GM21717 (cell line): ENCODE data around the gene ACSS1.

Experiments used
- ATAC-seq: cut with Tn5 transposase; IDR thresholded peaks from one replicate; pipeline ENCODE4 v1.9.1; 2021; ENCODE audit warnings: mild to moderate bottlenecking, moderate library complexity; ENCODE audit not compliant: unreplicated experiment

ACSS1 gene

GRCh38 chr20:25079171-25079570, 21.2 kb upstream of the ACSS1 start:
- no peak for ATAC-seq

GRCh38 chr20:25078662-25079061, 20.7 kb upstream of the ACSS1 start:
- no peak for ATAC-seq

DNA sequence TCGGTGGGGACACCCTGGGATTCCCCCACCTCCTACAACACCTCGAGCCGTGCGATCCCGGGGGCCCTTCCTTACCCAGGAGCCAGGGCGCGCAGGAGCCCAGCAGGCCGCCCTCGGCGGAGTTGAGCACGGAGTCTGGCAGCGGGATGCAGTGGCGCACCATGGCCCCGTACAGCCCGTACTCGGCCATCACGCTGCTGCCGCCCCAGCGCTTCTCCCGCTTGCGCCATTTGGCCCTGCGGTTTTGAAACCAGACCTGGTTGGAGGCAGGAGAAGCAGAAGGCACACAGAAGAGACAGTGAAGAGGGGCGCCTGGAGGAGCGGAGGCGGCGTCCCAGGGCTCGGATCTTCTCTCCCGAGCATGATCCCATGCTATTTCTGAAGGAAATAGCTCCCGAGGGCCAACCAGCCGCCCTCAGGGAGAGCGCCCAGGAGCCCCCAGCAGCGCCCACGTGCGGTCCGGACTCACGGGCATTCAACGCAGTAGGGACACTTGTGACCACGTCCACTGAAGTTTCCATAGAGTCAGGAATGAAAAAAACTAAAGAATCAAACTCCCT, 19.8 kb upstream of the ACSS1 start:
- no peak for ATAC-seq

DNA sequence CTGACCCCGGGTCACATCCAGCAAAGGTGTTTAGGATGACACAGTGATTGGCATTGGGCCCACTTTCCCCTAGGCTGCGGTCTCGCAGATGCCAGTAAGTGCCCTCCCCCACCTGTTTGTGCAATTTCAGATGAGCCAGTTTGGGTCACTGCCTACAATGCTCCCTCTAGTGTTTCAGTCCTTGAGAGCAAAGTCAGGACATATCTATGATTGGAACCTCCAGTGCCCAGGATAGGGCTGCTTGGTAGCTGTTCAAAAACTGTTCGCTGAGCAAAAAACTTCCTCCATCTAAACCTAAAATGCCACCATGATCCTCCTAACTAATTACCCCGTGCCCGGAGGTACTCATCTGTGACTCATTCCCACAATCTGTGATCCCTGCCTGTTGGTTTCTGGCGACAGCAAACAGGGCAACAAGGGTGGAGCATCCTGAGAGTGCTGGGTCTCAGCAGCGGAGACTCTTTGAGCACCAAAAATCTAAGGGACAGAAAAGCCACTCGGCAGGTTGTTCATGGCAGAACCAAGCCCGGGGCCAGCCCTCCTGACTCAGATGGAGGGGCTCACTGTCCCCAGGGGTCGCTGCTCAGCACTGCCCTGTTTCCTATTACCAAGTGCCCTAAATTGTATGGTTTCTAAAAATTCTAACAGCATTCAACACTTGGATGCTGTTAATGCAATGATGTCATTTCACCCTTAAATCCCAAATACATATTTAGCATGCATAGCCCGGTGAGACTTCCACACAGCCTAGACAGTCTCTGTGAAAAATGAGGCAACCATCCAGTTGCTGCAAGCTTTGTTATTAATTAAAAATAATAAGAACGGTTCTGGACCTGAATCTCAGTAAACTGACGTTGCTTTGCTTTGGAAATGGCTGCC, 19.0 kb upstream of the ACSS1 start:
- no peak for ATAC-seq

DNA sequence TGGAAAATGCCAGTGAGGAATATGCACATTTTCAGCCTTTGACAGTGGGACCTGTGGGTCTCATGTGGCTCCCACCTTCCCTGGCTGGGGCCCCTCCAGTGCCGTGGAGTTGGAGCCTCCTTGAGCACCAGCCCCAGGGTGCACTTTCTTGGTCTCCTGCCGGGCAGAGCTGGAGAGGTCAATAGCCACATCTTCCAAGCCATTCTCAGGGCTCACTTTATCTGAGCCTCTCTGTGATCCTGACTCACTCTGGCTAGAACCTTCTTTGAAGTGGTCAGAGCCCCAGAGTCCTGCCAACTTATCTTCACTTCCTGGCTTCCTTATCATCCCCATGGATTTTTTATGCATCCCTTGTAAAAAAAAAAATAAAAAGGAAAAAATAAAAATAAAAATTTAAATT, 18.3 kb upstream of the ACSS1 start:
- no peak for ATAC-seq

DNA sequence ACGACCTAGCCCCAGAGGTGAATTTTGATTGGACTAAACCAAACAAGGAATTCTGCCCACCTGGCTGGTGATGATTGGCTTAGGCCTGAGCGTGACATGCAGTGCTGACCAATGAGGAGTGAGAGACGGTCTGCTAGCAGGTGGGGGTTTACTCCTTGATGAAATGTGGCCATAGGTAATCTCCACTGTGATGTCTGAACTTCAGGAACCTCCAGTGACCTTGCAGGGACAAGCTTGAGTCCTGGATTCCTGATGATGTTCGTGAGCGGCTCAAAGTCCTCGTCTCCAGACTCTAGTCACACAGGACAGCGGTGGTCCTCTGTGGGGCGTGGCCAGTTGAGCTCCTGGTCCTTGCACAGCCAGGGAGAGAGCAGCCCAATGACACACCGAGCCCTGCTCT, 15.6 kb upstream of the ACSS1 start:
- no peak for ATAC-seq

GRCh38 chr20:25072226-25072811, 14.4 kb upstream of the ACSS1 start:
- ATAC-seq, result no peak

GRCh38 chr20:25071734-25072133, 13.8 kb upstream of the ACSS1 start:
- no peak for ATAC-seq

DNA sequence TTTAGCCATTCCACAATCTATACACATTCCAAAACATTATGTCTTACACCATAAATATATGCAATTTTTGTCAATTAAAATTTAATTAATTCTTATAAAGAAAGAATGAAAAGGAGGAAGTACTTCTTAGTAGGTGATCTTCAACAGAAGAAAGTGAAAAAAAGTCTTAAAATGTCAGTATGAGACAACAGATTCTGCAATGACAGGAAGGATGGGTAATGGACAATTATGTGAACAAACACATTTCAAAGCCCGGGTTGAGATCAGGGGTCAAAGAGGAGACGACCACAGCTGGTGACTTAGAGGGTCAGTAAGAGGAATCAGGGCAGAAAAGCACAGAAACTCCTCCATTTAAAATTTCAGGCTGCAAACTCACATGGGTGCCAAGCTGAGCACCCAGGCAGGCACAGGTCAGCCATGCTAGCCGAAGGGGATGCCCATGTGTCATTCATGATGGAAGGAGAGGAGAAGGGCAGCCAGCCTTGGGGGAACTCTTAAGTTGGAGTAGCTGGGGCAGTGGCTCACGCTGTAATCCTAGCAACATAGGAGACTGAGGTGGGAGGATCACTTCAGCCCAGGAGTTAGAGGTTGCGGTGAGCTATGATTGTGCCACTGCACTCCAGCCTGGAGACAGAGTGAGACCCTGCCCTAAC, 13.0 kb upstream of the ACSS1 start:
- no peak for ATAC-seq

- no peak for ATAC-seq
Measured at GRCh38 chr20:25067102-25067987, 9.4 kb upstream of the ACSS1 start.

DNA sequence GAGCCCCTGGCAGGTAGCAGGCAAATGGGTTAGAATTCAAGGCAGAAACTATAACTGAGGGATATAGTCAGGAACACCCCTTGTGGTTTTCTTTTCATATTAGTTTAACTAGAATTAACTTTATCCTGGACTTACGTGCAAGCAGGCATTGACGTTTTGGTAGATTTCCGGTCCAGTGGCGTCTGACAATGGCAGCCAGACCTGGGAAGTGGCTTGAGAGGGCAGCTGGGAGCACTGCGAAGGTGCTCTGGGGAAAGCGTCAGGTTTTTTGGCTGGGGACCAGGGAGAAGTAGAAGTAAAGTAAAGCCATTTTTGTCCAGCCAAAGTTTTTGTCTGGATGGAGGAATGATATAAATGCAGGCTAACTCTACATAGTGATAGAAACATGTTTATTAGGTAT, 8.4 kb upstream of the ACSS1 start:
- no peak for ATAC-seq

GRCh38 chr20:25065625-25066338, 7.8 kb upstream of the ACSS1 start:
- peak; percentile 58 for ATAC-seq

DNA sequence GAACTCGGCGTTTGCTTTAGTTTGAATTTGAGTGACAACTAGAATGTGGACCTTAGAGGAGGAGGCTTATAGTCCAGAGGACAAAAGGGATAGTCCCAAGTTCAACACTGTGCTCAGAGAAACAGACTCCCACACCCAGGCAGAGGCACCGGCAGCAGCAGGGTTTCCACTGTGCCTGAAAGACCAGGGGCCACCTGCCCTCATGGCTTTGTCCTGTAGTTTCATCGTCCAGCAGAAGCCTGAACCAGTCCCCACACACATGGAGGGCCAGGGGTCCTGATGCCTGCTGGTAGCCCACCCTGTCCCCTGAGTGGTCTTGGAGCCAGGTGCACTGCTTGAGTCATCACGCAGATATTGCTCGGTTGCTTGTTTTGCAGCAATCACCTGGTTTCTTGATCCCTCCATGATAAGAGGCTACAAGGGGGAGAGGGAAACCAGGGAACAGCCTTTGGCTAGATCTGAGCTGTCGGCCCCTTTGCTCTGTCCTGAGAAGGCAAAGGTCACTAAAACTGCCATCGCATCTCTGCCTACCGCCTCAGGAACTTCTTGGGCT, 7.2 kb upstream of the ACSS1 start:
- ATAC-seq, result no peak

DNA sequence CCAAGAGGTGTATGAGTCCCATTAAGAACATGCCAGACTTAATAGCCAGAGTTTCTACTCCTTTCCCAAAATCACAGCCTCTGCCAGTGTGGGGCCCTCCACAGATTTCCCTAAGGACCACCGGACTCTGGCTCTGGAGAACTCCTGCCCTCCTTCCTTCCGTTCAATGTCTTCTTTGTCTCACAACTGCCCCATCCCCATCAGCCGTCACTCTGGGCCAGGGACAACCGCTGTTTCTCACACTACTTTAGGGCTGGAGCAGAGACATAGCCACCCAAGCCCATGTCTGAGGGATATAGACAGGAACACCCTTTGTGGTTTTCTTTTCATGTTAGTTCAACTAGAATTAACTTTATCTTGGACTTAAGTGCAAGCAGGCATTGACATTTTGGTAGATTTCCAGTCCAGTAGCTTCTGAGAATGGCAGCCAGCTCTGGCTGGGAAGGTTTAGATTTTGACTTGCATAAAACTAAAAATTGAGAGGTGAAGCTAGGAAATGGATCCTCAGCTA, 6.7 kb upstream of the ACSS1 start:
- no peak for ATAC-seq

- no peak for ATAC-seq
Measured at GRCh38 chr20:25063981-25064380, 6.0 kb upstream of the ACSS1 start.

- no peak for ATAC-seq
Measured at GRCh38 chr20:25063546-25063945, 5.6 kb upstream of the ACSS1 start.

- ATAC-seq, result no peak
Measured at GRCh38 chr20:25062841-25063240, 4.9 kb upstream of the ACSS1 start.

DNA sequence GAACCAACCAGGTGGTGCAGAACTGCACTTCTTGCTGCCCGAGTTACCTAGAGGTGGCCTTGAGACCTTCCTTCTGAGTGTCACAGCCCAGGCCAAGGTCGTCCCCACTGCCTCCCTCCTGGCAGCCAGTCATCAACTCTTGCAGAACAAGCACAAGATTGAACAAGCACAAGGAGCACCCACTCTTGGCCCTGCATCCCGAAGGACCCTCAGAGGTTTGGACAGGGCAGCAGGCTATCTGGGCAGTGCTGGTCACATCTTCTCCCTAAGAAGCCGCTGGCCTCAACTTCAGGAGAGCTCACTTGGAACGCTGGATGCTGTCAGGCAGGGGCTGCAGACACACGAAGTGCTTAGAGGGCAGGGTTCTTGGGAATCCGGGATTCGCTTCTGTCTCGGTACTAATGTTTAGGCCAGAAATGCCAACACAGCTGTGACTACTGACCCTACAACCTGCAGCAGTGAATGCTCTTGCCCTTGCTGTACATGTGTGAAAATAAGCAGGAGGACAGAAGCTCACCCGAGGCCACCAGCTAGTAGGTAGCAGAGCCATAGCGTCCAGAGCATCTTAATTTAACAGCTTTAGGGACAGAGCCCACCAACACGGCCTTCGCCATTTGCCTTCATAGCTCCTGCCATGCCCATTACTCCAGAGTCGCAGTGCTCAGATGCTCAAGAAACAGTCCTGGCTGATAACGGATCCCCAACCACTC, 4.0 kb upstream of the ACSS1 start:
- no peak for ATAC-seq
